ENCODE data around the gene HERPUD2.
A peak's percentile ranks its signal among the peaks of the same experiment; 100 is the strongest.
"Not testable (repeated sequence)": the region's sequence is repeated elsewhere in the genome, so short reads cannot be mapped to it uniquely, and the experiment has no call there.

Gene HERPUD2

GRCh38 chr7:35605760-35606159 is 89.2 kb downstream of the HERPUD2 start:
- DNase-seq (ENCODE audit: low spot score), result peak; percentile 63

- DNase-seq (ENCODE audit: low spot score), result no peak
Observed at GRCh38 chr7:35604595-35604994, 90.3 kb downstream of the HERPUD2 start.

DNA sequence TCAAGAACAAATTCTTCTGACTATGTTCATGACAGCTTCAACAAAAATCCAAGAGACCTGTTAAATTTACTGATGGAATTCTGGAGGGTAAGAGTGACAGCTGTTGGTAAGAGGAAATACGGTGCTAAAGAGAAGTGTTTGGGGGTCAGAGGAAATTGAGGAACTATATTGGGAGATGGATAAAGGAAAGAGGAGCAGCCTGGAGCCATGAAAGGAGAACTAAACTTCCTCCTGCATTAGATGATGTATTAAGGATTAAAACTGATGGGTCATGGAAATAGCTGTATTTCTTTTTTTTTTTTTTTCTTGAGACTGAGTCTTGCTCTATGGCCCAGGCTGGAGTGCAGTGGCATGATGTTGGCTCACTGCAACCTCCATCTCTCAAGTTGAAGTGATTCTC is 95.3 kb downstream of the HERPUD2 start:
- DNase-seq (ENCODE audit: low spot score), result no peak

- DNase-seq (ENCODE audit: low spot score), result no peak
Observed at GRCh38 chr7:35599061-35599460, 95.9 kb downstream of the HERPUD2 start.

DNA sequence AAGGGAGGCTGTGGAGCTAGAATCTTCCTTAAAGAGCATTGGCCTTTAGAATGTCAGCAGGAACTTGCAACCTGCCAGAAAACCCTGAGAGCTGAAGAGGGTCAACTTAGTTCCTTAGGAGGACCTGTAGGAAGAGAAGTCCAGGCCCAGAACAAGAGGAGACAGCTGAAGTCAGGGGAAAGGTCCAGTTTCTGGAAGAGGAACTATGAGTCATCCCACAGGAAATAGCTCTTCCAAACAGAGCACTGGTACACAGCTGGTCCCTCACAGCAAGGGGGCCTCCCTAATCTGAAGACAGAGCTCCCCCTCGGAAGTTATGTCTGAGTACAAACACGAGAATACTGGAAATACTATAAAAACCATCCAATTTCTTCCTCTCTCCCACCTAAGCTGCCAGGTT is 98.9 kb downstream of the HERPUD2 start:
- peak; percentile 53 for DNase-seq (ENCODE audit: low spot score)

- DNase-seq (ENCODE audit: low spot score), result no peak
Observed at GRCh38 chr7:35593899-35594298, 101.0 kb downstream of the HERPUD2 start.

DNA sequence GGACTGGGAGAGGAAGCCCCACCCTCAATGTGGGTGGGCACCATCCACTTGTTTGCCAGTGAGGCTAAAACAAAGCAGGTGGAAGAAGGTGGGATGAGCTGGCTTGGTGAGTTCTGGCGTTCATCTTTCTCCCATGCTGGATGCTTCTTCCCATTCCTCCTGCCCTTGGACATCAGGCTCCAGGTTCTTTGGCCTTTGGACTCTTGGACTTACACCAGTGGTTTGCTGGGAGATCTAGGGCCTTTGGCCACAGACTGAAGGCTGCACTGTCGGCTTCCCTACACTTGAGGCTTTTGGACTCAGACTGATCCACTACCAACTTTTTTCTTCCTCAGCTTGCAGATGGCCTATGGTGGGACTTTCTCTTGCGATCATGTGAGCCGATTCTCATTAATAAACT is 106.3 kb downstream of the HERPUD2 start:
- no peak for DNase-seq (ENCODE audit: low spot score)

DNA sequence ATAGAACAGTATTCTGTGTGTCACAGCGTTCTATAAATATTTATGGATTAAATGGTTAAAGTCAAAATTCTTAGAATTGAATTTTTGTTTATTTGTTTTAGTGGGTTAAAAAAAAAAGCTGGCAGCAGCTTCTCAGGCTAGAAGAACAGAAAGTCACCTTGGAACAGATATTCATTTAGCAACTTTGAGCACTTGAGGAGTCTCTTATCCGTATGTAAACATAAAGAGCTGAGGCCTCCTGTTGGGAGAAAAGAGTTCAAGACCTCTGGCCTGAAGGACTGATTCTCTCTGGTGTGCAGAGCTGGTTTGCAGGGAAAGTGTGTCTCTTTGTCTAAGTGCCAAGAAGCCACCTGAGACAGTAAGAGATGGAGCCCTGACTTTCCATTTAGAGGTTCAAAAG is 109.9 kb downstream of the HERPUD2 start:
- DNase-seq (ENCODE audit: low spot score), result no peak

DNA sequence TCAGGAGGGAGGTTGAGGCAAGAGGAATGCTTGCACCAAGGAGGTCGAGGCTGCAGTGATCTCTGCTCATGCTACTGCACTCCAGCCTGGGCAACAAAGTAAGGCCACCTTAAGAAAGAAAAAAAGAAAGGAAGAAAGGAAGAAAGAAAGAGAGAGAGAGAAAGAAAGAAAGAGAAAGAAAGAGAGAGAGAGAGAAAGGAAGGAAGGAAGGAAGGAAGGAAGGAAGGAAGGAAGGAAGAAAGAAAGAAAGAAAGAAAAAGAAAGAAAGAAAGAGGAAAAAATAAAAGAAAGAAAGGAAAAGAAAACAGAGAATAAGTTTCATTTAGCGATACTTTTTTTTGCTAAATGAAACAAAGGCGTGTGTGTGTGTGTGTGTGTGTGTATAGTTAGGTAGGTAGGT is 110.4 kb downstream of the HERPUD2 start:
- DNase-seq (ENCODE audit: low spot score), result not testable (repeated sequence)

All from AG08395 (cell line).